Caco-2 (cell line): Measurements from ENCODE around the gene C2. TPM values are rescaled to one million over a fixed set of nuclear protein-coding genes. Genes with fewer than 3 reads are reported as not detected.
A peak's percentile ranks its signal among the peaks of the same experiment; 100 is the strongest.

Experiments used
- BruUV-seq: library from RNA; stranded (reverse); fragments of 400-500 nt; replicated peaks from 2 replicates; lab custom pipeline; 2021; lab: Mats Ljungman, UMichigan
- CTCF ChIA-PET: fragments of 300-600 bp; sonication (Branson Sonifier 250); formaldehyde crosslinking; loops from one replicate; lab custom pipeline; 2022; ENCODE audit warnings: antibody characterized with exemption; lab: Charles Lee
- POLR2A ChIA-PET: fragments of 300-600 bp; sonication (Branson Sonifier 250); formaldehyde crosslinking; loops from one replicate; lab custom pipeline; 2022; ENCODE audit warnings: antibody characterized with exemption; lab: Charles Lee
- DNase-seq, 2 experiments: peaks; one replicate each; pipeline versions ENCODE4 v3.0.0 to v3.0.0-alpha.2; 2020 to 2022
- H3K27me3 ChIP-seq: replicated peaks from 2 replicates; pipeline ENCODE4 v1.6.0; 2011; ENCODE audit warnings: low read length; ENCODE audit not compliant: control insufficient read depth, insufficient read depth
- H3K36me3 ChIP-seq: 2 replicates; pipeline ENCODE4 v1.5.1; 2011; ENCODE audit warnings: low read length; ENCODE audit not compliant: control insufficient read depth, insufficient read depth
- H3K4me1 ChIP-seq: fragments of 250-450 bp; sonication (Bioruptor Pico); 2 replicates; pipeline ENCODE4 v1.5.1; 2020; ENCODE audit warnings: mild to moderate bottlenecking
- H3K4me3 ChIP-seq: 2 replicates; pipeline ENCODE4 v1.5.1; 2011; ENCODE audit warnings: low read depth, mild to moderate bottlenecking, control low read depth, low read length
- H3K9me3 ChIP-seq: fragments of 250-450 bp; sonication (Bioruptor Pico); 2 replicates; pipeline ENCODE4 v1.5.1; 2020; ENCODE audit warnings: mild to moderate bottlenecking, moderate library complexity
- H3K27ac Mint-ChIP-seq: one replicate; pipeline ENCODE4 v1.8.0; 2022; ENCODE audit warnings: mixed read lengths; ENCODE audit not compliant: unreplicated experiment
- H3K27me3 Mint-ChIP-seq: one replicate; pipeline ENCODE4 v1.8.0; 2022; ENCODE audit warnings: mixed read lengths; ENCODE audit not compliant: insufficient read depth, unreplicated experiment
- H3K36me3 Mint-ChIP-seq: one replicate; pipeline ENCODE4 v1.8.0; 2022; ENCODE audit warnings: mild to moderate bottlenecking, mixed read lengths; ENCODE audit not compliant: insufficient read depth, unreplicated experiment
- H3K4me1 Mint-ChIP-seq: one replicate; pipeline ENCODE4 v1.8.0; 2022; ENCODE audit warnings: low read depth, mixed read lengths; ENCODE audit not compliant: unreplicated experiment
- H3K4me3 Mint-ChIP-seq: one replicate; pipeline ENCODE4 v1.8.0; 2022; ENCODE audit warnings: mild to moderate bottlenecking, moderate library complexity, mixed read lengths; ENCODE audit not compliant: unreplicated experiment
- H3K9me3 Mint-ChIP-seq: one replicate; pipeline ENCODE4 v1.8.0; 2022; ENCODE audit warnings: mixed read lengths; ENCODE audit not compliant: unreplicated experiment
- CTCF ChIP-seq, 2 experiments: fragments of 200-600 bp in 1 of 2; IDR thresholded peaks; 1 replicate in 1 of 2; 2 replicates in 1 of 2; pipeline versions ENCODE4 v1.5.1 to v1.8.0; 2011 to 2022; ENCODE audit warnings: antibody characterized with exemption in 1 of 2, control low read depth in 1 of 2, inconsistent platforms in 1 of 2, low read depth in 1 of 2, low read length in 1 of 2, mild to moderate bottlenecking in 1 of 2, moderate library complexity in 1 of 2; ENCODE audit not compliant: insufficient read depth in 1 of 2, severe bottlenecking in 1 of 2, unreplicated experiment in 1 of 2
- intact Hi-C: fragments of 100-400 bp; cut with micrococcal nuclease; formaldehyde crosslinking; loops from one replicate; pipeline ENCODE4 v1.10.0; 2022; ENCODE audit not compliant: unreplicated experiment
- total RNA-seq: library from RNA; stranded (reverse); gene quantifications from 2 replicates; pipeline ENCODE4 v1.2.3, GENCODE V29; 2022

The C2 gene
- total RNA-seq, 1 experiment from 2014 or later: 4.8 TPM

- Mint-ChIP-seq H3K36me3 (peaks cover 67% of the 10 kb centered on the region), H3K9me3 (no peaks in the 10 kb centered on the region), H3K27ac (peak overlapping the region; percentile 82), H3K27me3 (no peaks in the 10 kb centered on the region), H3K4me3 (peak overlapping the region; percentile 67), H3K4me1 (peaks cover 21% of the 10 kb centered on the region)
- Histone ChIP-seq H3K36me3 (peaks cover 1% of the 10 kb centered on the region), H3K4me3 (no peak overlapping the region), H3K4me1 (peaks cover 5% of the 10 kb centered on the region; the same call in 1 of the 2 replicates), H3K27me3 (no peaks in the 10 kb centered on the region), H3K9me3 (no peaks in the 10 kb centered on the region)
- intact Hi-C loops: no loop called here
- DNase-seq: no peak
- no TSS peak for BruUV-seq
- ChIA-PET POLR2A (no interaction called here), CTCF (interaction anchor here (1.9 kb wide), 1 partner anchor 17 kb away, joined by 5 read pairs; no protein-coding TSS in a partner anchor)
- TF ChIP-seq CTCF (IDR thresholded peaks at IDR 0.05; ENCODE audit: insufficient read depth in 1 of 2, low read depth in 1 of 2, low read length in 1 of 2, severe bottlenecking in 1 of 2, unreplicated experiment in 1 of 2): no peak
Observed at GRCh38 chr6:31968791-31969711, 41.5 kb downstream of the C2 start.

GRCh38 chr6:31969712-31970603 lies 42.4 kb downstream of the C2 start:
- intact Hi-C loops: no loop called here
- Mint-ChIP-seq H3K4me3 (peak overlapping the region; percentile 67), H3K36me3 (peaks cover 66% of the 10 kb centered on the region), H3K27ac (peak overlapping the region; percentile 82), H3K4me1 (peaks cover 21% of the 10 kb centered on the region), H3K9me3 (no peaks in the 10 kb centered on the region), H3K27me3 (no peaks in the 10 kb centered on the region)
- peaks cover 1% of the 10 kb centered on the region; the same call in 1 of the 2 replicates for H3K36me3 ChIP-seq
- BruUV-seq: no TSS peak
- ChIA-PET POLR2A (interaction anchor here (0.7 to 1.0 kb wide), 2 partner anchors 11 to 25 kb away, joined by 4 read pairs; partner anchors contain the start of genes NELFE and SKIC2), CTCF (interaction anchor here (0.6 to 1.9 kb wide), 2 partner anchors 18 to 106 kb away, joined by 3 to 5 read pairs; no protein-coding TSS in a partner anchor)
- no peaks in the 10 kb centered on the region for H3K27me3 ChIP-seq
- no peaks in the 10 kb centered on the region for H3K9me3 ChIP-seq
- H3K4me1 ChIP-seq: peaks cover 5% of the 10 kb centered on the region; the same call in 1 of the 2 replicates
- H3K4me3 ChIP-seq: no peak overlapping the region
- no peak for DNase-seq
- no peak for TF ChIP-seq CTCF (IDR thresholded peaks at IDR 0.05; ENCODE audit: insufficient read depth in 1 of 2, low read depth in 1 of 2, low read length in 1 of 2, severe bottlenecking in 1 of 2, unreplicated experiment in 1 of 2)
